Measurements from ENCODE around the gene RBM26.

Gene RBM26

GRCh38 chr13:79369226-79369625 lies 36.8 kb downstream of the RBM26 start:
- DNase-seq = no peak
- Histone ChIP-seq H3K9ac (ENCODE audit: low read length) (no peak overlapping the region), H3K27ac (ENCODE audit: low read length) (no peak overlapping the region), H3K4me1 (ENCODE audit: low read length) (no peaks in the 10 kb centered on the region), H3K36me3 (replicated peaks; ENCODE audit: insufficient read depth, low read length) (peaks cover 10% of the 10 kb centered on the region), H3F3A (ENCODE audit: insufficient read depth, low read length) (no peaks in the 10 kb centered on the region), H3K9me3 (replicated peaks; ENCODE audit: insufficient read depth, low read length) (no peaks in the 10 kb centered on the region), H3K79me2 (ENCODE audit: low read length) (peaks cover 48% of the 10 kb centered on the region), H3K4me2 (ENCODE audit: low read depth, low read length) (no peak overlapping the region), H2AFZ (ENCODE audit: low read length) (no peak overlapping the region), H3K4me3 (ENCODE audit: low read length) (no peak overlapping the region), H3K27me3 (replicated peaks; ENCODE audit: insufficient read depth, low read length) (no peaks in the 10 kb centered on the region), H4K20me1 (ENCODE audit: insufficient read depth, low read length) (peaks cover 4% of the 10 kb centered on the region; the same call in 1 of the 2 replicates), H3K9me2 (replicated peaks; ENCODE audit: insufficient read depth, low read length) (no peaks in the 10 kb centered on the region)
- TF ChIP-seq EZH2 (optimal IDR thresholded peaks at IDR 0.05; ENCODE audit: low read depth, low read length) = no peak

DNA sequence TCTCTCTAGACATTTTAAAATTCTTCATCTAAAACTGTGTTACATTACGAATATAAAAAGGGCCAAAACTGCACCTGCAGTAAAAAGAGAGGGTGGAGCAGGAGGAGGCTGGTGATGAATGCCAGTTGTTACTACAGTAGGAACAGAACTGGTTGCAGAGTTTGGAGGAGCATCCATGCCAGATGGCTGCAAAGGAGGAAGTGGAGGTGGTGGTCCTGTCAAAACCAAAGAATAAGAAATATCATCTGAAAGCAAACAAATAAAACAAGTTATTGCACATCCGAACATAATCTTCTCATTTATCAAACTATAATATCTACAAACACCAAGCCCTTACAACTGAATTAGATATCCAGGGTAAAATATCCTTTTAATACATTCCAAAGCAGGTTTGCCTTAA lies 40.1 kb downstream of the RBM26 start:
- 0 out of 2 replicates have a peak, but pooled peaks cover 5% of the 10 kb centered on the region for H3K4me1 ChIP-seq (ENCODE audit: low read length)

DNA sequence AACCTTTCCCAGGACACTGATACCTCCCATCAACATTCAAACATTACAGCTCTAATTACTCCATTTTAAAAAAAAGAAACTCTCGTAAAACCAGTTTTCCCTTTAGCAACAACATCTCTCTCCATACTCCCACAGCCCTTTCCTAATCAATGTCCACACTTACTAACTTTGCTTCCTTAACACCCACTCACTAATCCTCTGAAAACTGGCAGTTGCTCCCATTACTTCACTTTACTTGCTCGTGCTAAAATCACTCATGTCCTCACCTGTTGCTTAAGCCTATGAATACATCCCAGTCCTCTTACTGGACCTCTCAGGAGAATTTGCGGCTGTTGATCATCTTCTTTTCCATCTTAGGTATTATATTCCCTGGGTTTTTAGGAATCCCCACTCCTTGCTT lies 44.8 kb downstream of the RBM26 start:
- H3K9ac ChIP-seq (ENCODE audit: low read length) = no peak overlapping the region
- no peaks in the 10 kb centered on the region for H3K9me2 ChIP-seq (replicated peaks; ENCODE audit: insufficient read depth, low read length)
- peaks cover 9% of the 10 kb centered on the region; the same call in 1 of the 2 replicates for H3K36me3 ChIP-seq (replicated peaks; ENCODE audit: insufficient read depth, low read length)
- H3K4me2 ChIP-seq (ENCODE audit: low read depth, low read length) = no peak overlapping the region
- H3K27me3 ChIP-seq (replicated peaks; ENCODE audit: insufficient read depth, low read length) = no peaks in the 10 kb centered on the region
- DNase-seq = no peak
- no peak overlapping the region for H3K27ac ChIP-seq (ENCODE audit: low read length)
- no peaks in the 10 kb centered on the region for H3F3A ChIP-seq (ENCODE audit: insufficient read depth, low read length)
- no peak overlapping the region for H3K4me3 ChIP-seq (ENCODE audit: low read length)
- H3K4me1 ChIP-seq (ENCODE audit: low read length) = 0 out of 2 replicates have a peak, but pooled peaks cover 5% of the 10 kb centered on the region
- H4K20me1 ChIP-seq (ENCODE audit: insufficient read depth, low read length) = no peaks in the 10 kb centered on the region
- H3K9me3 ChIP-seq (replicated peaks; ENCODE audit: insufficient read depth, low read length) = no peaks in the 10 kb centered on the region
- TF ChIP-seq EZH2 (optimal IDR thresholded peaks at IDR 0.05; ENCODE audit: low read depth, low read length) = no peak
- TF ChIP-seq, protein P1, sequence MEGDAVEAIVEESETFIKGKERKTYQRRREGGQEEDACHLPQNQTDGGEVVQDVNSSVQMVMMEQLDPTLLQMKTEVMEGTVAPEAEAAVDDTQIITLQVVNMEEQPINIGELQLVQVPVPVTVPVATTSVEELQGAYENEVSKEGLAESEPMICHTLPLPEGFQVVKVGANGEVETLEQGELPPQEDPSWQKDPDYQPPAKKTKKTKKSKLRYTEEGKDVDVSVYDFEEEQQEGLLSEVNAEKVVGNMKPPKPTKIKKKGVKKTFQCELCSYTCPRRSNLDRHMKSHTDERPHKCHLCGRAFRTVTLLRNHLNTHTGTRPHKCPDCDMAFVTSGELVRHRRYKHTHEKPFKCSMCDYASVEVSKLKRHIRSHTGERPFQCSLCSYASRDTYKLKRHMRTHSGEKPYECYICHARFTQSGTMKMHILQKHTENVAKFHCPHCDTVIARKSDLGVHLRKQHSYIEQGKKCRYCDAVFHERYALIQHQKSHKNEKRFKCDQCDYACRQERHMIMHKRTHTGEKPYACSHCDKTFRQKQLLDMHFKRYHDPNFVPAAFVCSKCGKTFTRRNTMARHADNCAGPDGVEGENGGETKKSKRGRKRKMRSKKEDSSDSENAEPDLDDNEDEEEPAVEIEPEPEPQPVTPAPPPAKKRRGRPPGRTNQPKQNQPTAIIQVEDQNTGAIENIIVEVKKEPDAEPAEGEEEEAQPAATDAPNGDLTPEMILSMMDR (IDR thresholded peaks at IDR 0.05; ENCODE audit: low read length) = no peak
- no peak for TF ChIP-seq EZH2phosphoT487 (IDR thresholded peaks at IDR 0.05; ENCODE audit: low read length)
- H2AFZ ChIP-seq (ENCODE audit: low read length) = no peak overlapping the region
- peaks cover 30% of the 10 kb centered on the region for H3K79me2 ChIP-seq (ENCODE audit: low read length)

More for the DNA sequence above, 40.1 kb downstream of the RBM26 start:
- Histone ChIP-seq H3K27ac (ENCODE audit: low read length) (no peak overlapping the region), H2AFZ (ENCODE audit: low read length) (no peak overlapping the region), H3K9me2 (replicated peaks; ENCODE audit: insufficient read depth, low read length) (no peaks in the 10 kb centered on the region), H3K4me2 (ENCODE audit: low read depth, low read length) (no peak overlapping the region), H3F3A (ENCODE audit: insufficient read depth, low read length) (no peaks in the 10 kb centered on the region), H3K9me3 (replicated peaks; ENCODE audit: insufficient read depth, low read length) (no peaks in the 10 kb centered on the region), H4K20me1 (ENCODE audit: insufficient read depth, low read length) (no peaks in the 10 kb centered on the region), H3K4me3 (ENCODE audit: low read length) (no peak overlapping the region), H3K27me3 (replicated peaks; ENCODE audit: insufficient read depth, low read length) (no peaks in the 10 kb centered on the region), H3K36me3 (replicated peaks; ENCODE audit: insufficient read depth, low read length) (peaks cover 12% of the 10 kb centered on the region), H3K9ac (ENCODE audit: low read length) (no peak overlapping the region), H3K79me2 (ENCODE audit: low read length) (peaks cover 51% of the 10 kb centered on the region)
- no peak for DNase-seq
- TF ChIP-seq, protein P1 (IDR thresholded peaks at IDR 0.05; ENCODE audit: low read length) = no peak
- TF ChIP-seq EZH2 (optimal IDR thresholded peaks at IDR 0.05; ENCODE audit: low read depth, low read length) = no peak
- no peak for TF ChIP-seq EZH2phosphoT487 (IDR thresholded peaks at IDR 0.05; ENCODE audit: low read length)

DNA sequence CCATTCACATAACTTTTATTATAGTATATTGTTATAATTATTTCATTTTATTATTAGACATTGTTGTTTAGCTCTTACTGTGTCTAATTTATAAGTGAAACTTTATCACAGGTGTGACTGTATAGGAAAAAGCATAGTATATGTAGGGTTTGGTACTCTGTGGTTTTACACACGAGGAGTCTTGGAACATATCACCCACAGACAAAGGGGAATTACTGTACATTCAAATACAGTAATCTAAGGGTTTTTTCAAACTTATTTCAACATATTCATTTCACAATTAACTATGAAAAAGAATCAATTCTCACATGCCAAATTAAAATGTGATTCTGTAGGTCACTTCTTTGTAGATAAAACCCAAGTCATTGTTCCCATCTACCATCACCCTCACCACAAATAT lies 46.0 kb downstream of the RBM26 start:
- no peak overlapping the region for H3K4me2 ChIP-seq (ENCODE audit: low read depth, low read length)
- H3F3A ChIP-seq (ENCODE audit: insufficient read depth, low read length) = no peaks in the 10 kb centered on the region
- H3K4me3 ChIP-seq (ENCODE audit: low read length) = no peak overlapping the region
- TF ChIP-seq, protein P1 (IDR thresholded peaks at IDR 0.05; ENCODE audit: low read length) = no peak
- TF ChIP-seq EZH2 (optimal IDR thresholded peaks at IDR 0.05; ENCODE audit: low read depth, low read length) (no peak), EZH2phosphoT487 (IDR thresholded peaks at IDR 0.05; ENCODE audit: low read length) (no peak)
- 0 out of 2 replicates have a peak, but pooled peaks cover 5% of the 10 kb centered on the region for H3K4me1 ChIP-seq (ENCODE audit: low read length)
- H3K79me2 ChIP-seq (ENCODE audit: low read length) = peaks cover 29% of the 10 kb centered on the region
- H3K9me3 ChIP-seq (replicated peaks; ENCODE audit: insufficient read depth, low read length) = no peaks in the 10 kb centered on the region
- no peak overlapping the region for H3K9ac ChIP-seq (ENCODE audit: low read length)
- no peaks in the 10 kb centered on the region for H4K20me1 ChIP-seq (ENCODE audit: insufficient read depth, low read length)
- no peak overlapping the region for H3K27ac ChIP-seq (ENCODE audit: low read length)
- H3K9me2 ChIP-seq (replicated peaks; ENCODE audit: insufficient read depth, low read length) = no peaks in the 10 kb centered on the region
- H3K27me3 ChIP-seq (replicated peaks; ENCODE audit: insufficient read depth, low read length) = no peaks in the 10 kb centered on the region
- no peak for DNase-seq
- no peak overlapping the region for H2AFZ ChIP-seq (ENCODE audit: low read length)
- peaks cover 12% of the 10 kb centered on the region; the same call in 1 of the 2 replicates for H3K36me3 ChIP-seq (replicated peaks; ENCODE audit: insufficient read depth, low read length)
